DND-41 (cell line): ENCODE results near the gene CACNA1D.

Experiments
- EZH2 ChIP-seq: IDR thresholded peaks from 3 replicates; pipeline ENCODE4 v1.6.1; 2012; ENCODE audit warnings: borderline replicate concordance, low read depth, mild to moderate bottlenecking, moderate library complexity, low read length, inconsistent platforms; ENCODE audit not compliant: severe bottlenecking
- TF ChIP-seq, protein P1 (sequence below): IDR thresholded peaks from 2 replicates; pipeline ENCODE4 v1.5.1; 2012; ENCODE audit warnings: borderline replicate concordance, low read length, moderate library complexity, mild to moderate bottlenecking; ENCODE audit not compliant: poor library complexity, severe bottlenecking; ENCODE audit errors: extremely low read depth

DNA sequence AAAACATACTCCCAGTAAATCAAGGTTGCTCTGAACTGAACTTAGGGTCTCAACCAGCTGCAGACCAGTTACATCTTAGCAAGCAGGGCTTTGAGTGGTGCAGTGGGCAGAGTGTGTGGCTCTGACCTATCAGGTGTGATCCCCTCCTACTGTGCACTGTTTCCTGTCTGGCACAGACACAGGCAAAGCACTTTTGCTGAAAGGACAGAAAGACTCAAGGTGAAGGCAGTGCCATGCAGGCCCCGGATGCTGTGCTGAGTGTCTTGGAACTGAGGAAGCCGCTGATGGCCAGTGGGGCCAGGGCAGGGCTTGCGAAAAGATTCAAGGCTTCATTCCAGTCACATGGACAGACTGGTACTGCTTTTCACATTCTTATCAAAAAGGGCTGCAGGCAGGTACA is 85.2 kb downstream of the CACNA1D start:
- TF ChIP-seq, protein P1, sequence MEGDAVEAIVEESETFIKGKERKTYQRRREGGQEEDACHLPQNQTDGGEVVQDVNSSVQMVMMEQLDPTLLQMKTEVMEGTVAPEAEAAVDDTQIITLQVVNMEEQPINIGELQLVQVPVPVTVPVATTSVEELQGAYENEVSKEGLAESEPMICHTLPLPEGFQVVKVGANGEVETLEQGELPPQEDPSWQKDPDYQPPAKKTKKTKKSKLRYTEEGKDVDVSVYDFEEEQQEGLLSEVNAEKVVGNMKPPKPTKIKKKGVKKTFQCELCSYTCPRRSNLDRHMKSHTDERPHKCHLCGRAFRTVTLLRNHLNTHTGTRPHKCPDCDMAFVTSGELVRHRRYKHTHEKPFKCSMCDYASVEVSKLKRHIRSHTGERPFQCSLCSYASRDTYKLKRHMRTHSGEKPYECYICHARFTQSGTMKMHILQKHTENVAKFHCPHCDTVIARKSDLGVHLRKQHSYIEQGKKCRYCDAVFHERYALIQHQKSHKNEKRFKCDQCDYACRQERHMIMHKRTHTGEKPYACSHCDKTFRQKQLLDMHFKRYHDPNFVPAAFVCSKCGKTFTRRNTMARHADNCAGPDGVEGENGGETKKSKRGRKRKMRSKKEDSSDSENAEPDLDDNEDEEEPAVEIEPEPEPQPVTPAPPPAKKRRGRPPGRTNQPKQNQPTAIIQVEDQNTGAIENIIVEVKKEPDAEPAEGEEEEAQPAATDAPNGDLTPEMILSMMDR: no peak
- TF ChIP-seq EZH2: no peak
